GM12875 (cell line): ENCODE measurements around the gene SLC13A3.

Source experiments
- H3K4me3 ChIP-seq: one replicate; pipeline ENCODE4 v1.5.1; 2011; ENCODE audit warnings: low read depth, low read length, control low read depth
- TF ChIP-seq, protein P1 (sequence below): IDR thresholded peaks from 2 replicates; pipeline ENCODE4 v1.5.1; 2011; ENCODE audit warnings: low read depth, mild to moderate bottlenecking, control low read depth, inconsistent platforms, low read length, moderate library complexity, borderline replicate concordance; ENCODE audit not compliant: insufficient read depth

The SLC13A3 gene

DNA sequence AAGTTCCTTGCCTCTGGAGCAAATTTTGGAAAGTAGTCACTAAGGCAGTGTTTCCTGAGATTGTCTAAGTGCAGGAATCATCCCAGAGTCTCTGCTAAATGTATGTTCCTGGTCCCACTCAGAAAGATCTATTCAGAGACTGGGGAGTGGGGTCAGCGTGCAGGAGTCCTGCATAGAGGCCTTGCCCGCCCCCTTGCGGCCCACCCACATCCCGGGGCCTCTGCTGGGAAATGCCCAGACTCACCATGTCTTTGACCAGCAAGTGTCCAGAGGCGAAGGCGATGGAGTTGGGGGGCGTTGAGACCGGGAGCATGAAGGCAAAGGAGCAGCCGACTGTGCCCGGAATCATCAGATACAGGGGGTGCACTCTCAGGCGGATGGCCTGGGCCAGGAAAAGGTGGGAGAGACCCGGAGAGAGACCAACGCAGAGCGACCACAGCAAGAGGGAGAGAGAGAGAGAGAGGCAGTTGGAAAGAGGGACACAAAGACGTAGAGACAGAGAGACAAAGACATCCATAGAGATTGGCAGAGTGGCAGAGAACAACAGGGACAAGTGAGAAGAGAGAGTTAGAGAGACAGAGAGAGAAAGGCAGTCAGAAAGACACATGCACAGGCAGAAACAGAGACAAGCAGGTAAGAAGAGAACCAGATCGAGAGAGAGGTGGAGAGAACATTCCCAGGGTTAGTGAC, 87.9 kb downstream of the SLC13A3 start:
- H3K4me3 ChIP-seq, result no peak overlapping the region
- TF ChIP-seq, protein P1, sequence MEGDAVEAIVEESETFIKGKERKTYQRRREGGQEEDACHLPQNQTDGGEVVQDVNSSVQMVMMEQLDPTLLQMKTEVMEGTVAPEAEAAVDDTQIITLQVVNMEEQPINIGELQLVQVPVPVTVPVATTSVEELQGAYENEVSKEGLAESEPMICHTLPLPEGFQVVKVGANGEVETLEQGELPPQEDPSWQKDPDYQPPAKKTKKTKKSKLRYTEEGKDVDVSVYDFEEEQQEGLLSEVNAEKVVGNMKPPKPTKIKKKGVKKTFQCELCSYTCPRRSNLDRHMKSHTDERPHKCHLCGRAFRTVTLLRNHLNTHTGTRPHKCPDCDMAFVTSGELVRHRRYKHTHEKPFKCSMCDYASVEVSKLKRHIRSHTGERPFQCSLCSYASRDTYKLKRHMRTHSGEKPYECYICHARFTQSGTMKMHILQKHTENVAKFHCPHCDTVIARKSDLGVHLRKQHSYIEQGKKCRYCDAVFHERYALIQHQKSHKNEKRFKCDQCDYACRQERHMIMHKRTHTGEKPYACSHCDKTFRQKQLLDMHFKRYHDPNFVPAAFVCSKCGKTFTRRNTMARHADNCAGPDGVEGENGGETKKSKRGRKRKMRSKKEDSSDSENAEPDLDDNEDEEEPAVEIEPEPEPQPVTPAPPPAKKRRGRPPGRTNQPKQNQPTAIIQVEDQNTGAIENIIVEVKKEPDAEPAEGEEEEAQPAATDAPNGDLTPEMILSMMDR, result peak; percentile 15; the same call in 1 of the 2 replicates

DNA sequence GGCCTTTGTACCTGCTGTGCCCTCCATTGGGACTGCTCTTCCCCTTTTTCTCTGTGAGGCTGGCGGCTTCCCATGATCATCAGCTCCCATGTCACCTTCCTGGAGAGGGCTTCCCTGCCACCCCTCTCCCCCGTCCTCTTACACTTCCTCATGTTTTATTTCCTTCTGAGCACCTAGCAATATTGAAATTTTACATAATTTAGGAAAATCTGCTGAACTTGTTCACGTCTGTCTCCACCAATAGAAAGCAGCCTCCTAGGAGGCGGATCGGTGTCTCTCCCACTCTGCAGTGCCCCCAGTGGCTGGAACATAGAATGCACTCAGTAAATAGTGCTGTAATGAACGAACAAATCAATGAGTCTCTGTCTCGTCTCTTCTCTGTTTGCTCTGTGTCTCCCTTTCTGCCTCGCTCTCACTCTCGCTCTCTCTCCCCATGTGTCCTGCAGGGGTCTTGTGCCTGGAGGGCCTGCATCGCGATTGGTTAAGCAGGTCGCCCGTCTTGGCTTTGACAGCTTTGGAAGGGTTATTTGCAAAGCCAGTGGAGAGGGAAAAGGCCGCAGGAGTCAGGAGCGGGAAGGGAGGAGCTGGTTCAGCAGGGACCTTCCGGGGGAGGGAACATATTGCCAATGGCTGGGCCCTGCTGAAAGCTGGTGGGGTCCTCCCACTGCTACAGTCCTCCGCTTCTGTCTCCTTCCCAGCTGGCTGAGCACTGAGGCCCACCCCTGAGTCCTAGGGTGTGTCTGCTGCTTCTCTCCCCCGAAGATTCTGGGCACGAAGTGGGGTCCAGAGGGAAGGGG, 88.7 kb downstream of the SLC13A3 start:
- TF ChIP-seq, protein P1, result peak; percentile 80
- no peak overlapping the region for H3K4me3 ChIP-seq

DNA sequence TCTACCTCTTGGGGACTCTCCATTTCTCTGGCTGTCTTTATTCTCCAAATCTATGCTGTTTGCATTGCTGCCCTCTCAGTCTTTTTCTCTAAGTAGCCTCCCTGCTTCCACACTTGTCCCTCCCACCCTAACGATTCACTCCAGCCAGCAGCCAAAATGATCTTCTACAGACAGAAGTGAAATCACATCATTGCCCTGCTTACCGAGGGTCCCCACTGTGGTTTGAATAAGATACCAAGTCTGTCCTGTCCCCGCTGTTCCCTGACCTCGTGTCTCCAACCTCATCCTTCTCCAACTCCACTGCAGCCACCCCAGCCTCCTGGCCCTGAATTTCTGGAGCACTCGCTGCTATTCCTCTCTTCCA, 89.3 kb downstream of the SLC13A3 start:
- TF ChIP-seq, protein P1, result no peak
- no peak overlapping the region for H3K4me3 ChIP-seq

DNA sequence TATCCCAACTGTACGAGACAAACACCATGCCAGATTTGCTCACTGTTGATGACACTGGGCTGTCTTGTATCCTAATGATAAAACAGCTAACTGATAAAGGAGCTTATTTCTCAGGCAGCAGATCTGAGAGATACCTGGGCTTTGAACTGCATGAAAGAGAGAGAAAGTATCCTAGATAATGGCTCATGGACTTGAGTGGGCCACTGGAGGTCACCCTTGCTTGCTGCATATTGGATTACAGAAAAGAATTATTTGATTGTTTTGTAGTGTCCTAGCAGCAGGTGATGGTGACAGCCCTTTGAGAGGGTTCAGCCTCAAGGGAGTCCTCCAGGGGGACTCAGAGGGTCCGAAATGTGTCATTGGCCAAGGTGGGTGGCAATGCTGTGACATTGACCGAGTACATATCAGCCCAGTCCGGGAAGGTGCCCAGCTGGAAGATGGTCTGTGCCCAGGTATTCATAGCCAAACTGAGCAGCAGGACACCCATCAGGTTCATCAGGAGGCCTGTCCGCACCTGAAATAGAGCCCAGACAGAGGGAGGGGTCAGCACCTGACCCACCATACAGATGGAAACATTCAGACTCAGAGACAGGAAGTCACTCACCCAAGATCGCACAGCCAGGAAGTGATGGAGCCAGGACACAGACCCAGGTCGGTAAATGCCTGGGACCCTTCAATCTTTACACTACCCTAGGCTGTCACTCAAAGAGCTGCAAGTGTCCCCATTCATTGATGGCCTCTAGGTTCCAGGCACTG, 91.4 kb downstream of the SLC13A3 start:
- no peak overlapping the region for H3K4me3 ChIP-seq
- TF ChIP-seq, protein P1, result no peak

DNA sequence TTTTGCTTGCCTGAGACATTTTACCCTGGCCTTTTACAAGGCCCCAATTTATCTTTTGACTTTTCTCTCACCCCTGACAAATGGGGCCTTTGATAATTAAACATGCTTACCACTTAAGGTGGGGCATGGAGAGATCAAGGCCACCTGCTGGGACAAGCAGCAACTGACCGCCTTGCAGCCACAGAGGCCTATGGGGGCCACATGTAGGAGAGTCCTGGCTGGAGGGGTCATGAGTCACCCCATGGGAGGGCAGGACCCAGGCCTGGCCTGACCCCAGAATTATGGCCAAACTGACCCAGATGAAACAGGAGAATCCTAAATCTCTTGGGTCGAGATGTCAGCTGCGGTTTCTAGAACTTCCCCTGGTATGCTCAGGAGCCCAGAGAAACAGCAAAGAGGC, 92.3 kb downstream of the SLC13A3 start:
- TF ChIP-seq, protein P1, result no peak
- no peak overlapping the region for H3K4me3 ChIP-seq

DNA sequence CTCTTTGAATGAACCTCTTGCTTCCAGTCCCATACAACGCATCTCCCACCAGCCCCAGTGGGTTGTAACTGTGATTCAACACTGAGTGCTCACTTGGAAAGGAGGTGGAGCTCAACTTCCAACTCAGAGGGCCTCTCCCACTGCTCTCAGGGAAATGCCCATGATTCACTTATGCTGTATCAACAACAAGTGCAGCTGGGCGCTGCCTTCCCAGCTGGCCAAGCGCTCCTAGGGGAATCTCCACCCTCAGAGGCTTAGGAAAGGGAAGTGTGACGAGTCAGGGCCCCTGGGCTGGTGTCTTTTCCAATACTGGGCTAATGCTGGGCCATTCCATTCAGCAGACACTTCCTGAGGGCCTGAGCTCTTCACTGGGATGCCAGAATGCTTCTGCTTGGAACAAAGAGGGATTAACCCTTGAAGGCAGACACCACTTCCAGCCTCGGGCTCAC, 92.7 kb downstream of the SLC13A3 start:
- TF ChIP-seq, protein P1, result no peak
- no peak overlapping the region for H3K4me3 ChIP-seq
